BJ (cell line): ENCODE results near the gene NUDCD3. TPM values are rescaled to one million over a fixed set of nuclear protein-coding genes. Genes with fewer than 3 reads are reported as not detected.

Experiments
- CTCF ChIA-PET: fragments of 350-600 bp; formaldehyde crosslinking; extraction: SDS; loops from one replicate; lab custom pipeline; 2021; ENCODE audit warnings: antibody characterized with exemption, inconsistent platforms; lab: Yijun Ruan, JAX
- POLR2A ChIA-PET: fragments of 300-600 bp; sonication (Branson Sonifier 250); formaldehyde crosslinking; extraction: SDS; loops from one replicate; lab custom pipeline; 2021; ENCODE audit warnings: antibody characterized with exemption; lab: Charles Lee
- DNase-seq: peaks from one replicate; pipeline ENCODE4 v3.0.0-alpha.2; 2011; ENCODE audit warnings: low read depth
- H3K27me3 ChIP-seq: 2 replicates; pipeline ENCODE4 v1.6.0; 2011; ENCODE audit warnings: low read length; ENCODE audit not compliant: control insufficient read depth, insufficient read depth
- H3K36me3 ChIP-seq: 2 replicates; pipeline ENCODE4 v1.5.1; 2011; ENCODE audit warnings: low read length; ENCODE audit not compliant: control insufficient read depth, insufficient read depth
- H3K4me3 ChIP-seq: 2 replicates; pipeline ENCODE4 v1.5.1; 2011; ENCODE audit warnings: low read depth, mild to moderate bottlenecking, control low read depth, low read length
- polyA plus RNA-seq: library from polyadenylated mRNA; depleted of rRNA; stranded (reverse); fragments of >200 nt; gene quantifications from 2 replicates; pipeline ENCODE4 v1.2.3, GENCODE V29; 2011
- TF ChIP-seq, protein P1 (sequence below): IDR thresholded peaks from 2 replicates; pipeline ENCODE4 v1.5.1; 2011; ENCODE audit warnings: low read depth, mild to moderate bottlenecking, control low read depth, inconsistent platforms, low read length, moderate library complexity; ENCODE audit not compliant: insufficient read depth

NUDCD3 gene
- polyA plus RNA-seq, 1 experiment, result 82.8 TPM

DNA sequence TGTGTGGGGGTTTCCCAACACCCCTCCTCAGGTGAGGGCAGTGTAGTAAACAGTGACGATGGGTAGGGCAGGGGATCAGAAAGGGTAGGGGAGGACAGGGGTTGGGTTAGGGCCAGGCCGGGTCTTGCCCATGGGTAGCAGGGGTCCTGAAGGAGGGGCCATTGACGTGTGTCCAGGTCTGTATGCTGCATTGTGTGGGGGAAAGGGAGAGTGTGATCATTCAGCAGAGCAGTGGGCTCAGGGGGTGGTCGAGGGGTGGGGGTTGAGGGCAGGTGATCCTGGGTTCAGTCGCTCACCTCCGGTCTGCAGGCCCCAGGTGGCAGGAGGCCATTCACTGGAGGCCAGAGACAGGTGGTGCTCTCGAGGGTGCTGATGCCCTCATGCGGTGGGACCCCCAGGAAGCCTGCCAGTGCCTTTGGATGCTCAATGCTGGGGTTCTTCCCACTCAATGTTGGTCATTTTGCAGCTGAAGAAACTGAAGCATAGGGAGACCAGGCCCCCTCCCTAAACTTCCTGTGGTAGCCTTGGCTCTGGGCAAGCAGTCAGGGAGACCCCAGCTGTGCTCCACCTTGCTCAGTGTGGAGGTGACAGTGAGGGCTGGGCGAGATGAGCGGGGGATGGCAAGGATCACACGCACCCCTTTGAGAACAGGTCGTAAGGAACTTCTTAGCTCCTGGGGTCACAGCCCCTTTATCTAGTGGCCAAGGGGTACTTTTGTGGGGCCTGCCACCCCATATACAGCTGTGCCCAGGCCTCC is 116.3 kb downstream of the NUDCD3 start:
- no peak overlapping the region for H3K4me3 ChIP-seq
- ChIA-PET POLR2A (no interaction called here), CTCF (interaction anchor here (0.8 to 1.0 kb wide), 2 partner anchors 13 to 25 kb away, joined by 3 to 4 read pairs; no protein-coding TSS in a partner anchor)
- H3K36me3 ChIP-seq, result no peaks in the 10 kb centered on the region
- TF ChIP-seq, protein P1, sequence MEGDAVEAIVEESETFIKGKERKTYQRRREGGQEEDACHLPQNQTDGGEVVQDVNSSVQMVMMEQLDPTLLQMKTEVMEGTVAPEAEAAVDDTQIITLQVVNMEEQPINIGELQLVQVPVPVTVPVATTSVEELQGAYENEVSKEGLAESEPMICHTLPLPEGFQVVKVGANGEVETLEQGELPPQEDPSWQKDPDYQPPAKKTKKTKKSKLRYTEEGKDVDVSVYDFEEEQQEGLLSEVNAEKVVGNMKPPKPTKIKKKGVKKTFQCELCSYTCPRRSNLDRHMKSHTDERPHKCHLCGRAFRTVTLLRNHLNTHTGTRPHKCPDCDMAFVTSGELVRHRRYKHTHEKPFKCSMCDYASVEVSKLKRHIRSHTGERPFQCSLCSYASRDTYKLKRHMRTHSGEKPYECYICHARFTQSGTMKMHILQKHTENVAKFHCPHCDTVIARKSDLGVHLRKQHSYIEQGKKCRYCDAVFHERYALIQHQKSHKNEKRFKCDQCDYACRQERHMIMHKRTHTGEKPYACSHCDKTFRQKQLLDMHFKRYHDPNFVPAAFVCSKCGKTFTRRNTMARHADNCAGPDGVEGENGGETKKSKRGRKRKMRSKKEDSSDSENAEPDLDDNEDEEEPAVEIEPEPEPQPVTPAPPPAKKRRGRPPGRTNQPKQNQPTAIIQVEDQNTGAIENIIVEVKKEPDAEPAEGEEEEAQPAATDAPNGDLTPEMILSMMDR, result no peak
- DNase-seq, result no peak
- no peaks in the 10 kb centered on the region for H3K27me3 ChIP-seq

DNA sequence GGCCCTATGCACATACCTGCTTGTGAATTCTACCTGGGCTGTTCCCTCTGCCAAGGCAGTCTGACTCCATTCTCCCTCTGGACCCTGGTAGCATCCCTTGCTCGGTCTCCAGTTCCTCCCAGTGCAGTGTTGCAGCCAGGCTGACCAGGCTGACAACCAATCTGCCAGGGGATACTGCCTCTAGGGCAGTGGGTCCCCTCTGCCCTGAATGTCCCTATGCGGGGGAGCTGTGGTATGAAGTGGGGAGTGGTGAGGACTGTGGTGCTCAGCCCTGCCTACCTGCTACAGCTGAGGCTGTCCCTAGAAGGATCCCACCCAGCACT is 117.1 kb downstream of the NUDCD3 start:
- DNase-seq, result no peak
- ChIA-PET POLR2A (no interaction called here), CTCF (interaction anchor here (0.8 to 1.0 kb wide), 2 partner anchors 12 to 24 kb away, joined by 3 to 4 read pairs; no protein-coding TSS in a partner anchor)
- no peaks in the 10 kb centered on the region for H3K27me3 ChIP-seq
- no peaks in the 10 kb centered on the region for H3K36me3 ChIP-seq
- TF ChIP-seq, protein P1, result no peak
- no peak overlapping the region for H3K4me3 ChIP-seq

DNA sequence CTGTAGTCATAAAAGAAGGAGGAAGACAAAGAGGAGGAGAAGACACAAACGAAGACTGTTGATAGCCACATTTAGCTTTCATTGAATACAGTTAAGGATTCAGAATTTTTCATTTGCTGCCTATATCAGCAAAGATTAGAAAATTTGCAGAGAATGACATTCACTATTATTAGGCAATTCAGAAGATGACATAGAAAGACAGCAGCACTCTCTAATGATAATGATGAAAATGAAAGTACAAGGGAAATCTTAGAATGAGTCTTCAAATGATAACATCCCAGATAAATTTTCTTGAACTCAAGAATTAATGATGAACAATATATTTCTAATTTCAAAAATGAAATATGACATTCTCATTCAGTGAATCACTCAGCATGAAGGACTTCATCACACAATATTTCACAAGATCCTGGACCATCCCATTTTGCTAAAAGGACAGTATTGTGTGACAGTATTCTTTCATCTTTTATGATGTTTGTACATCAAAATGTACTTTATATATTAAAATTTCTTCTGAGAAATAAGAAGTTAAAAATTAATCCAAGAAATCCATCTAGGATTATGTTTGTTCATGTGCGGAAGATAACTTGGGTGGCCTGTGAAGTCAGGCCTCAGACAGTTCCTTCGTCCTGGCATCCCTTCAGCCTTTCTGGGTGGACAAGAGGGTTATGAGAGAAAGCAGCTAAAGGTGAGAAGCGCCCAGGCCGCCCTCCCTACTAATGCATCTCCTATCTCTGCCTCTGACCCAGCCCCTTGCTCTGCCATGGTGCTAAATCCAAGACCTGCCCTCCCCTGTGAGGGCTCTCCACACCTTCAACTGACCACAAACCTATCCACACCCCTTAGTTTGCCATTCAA is 117.7 kb downstream of the NUDCD3 start:
- Histone ChIP-seq H3K27me3 (no peaks in the 10 kb centered on the region), H3K36me3 (no peaks in the 10 kb centered on the region), H3K4me3 (no peak overlapping the region)
- DNase-seq, result no peak
- ChIA-PET POLR2A (no interaction called here), CTCF (interaction anchor here (0.8 kb wide), 1 partner anchor 12 kb away, joined by 4 read pairs; no protein-coding TSS in a partner anchor)
- TF ChIP-seq, protein P1, result no peak

DNA sequence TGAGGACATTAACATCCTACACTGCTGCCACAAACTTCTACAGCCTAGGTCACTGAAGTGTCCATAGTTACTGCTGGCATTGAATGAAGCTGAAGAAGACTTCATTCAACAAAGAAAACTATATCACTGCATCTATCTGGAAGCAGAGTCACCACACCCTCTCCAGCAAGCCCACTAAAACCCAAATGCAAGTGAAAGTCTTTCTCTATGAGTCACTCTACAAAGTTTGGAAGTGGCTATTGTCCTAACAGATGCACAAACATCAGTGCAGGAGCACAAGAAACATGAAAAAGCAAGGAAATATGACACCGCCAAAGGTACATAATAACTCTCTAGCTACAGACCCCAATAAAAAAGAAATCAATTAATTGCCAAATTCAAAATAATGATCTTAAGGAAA is 121.6 kb downstream of the NUDCD3 start:
- DNase-seq, result no peak
- Histone ChIP-seq H3K27me3 (no peaks in the 10 kb centered on the region), H3K36me3 (no peaks in the 10 kb centered on the region), H3K4me3 (no peak overlapping the region)
- ChIA-PET POLR2A (no interaction called here), CTCF (interaction anchor here (0.7 to 1.4 kb wide), 2 partner anchors 15 to 21 kb away, joined by 3 to 4 read pairs; no protein-coding TSS in a partner anchor)
- TF ChIP-seq, protein P1, result no peak

DNA sequence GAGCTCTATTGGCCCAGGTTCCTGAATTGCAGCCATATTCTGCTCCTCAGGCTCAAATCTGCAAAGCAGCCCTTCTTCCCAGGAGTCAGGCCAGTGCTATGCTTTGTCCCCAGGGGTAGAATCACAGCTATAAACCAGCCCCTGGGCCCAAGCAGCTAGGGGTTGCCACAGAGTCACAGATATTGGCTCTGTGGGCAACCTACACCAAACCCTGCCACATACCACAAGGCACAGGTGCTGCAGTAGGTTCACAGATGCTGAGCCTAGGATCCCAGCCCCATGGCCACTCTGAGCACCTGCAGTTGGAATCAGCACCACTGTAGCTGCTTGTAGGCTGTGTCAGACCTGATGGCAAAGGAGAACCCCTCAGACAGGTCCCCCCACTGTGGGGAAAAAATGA is 122.0 kb downstream of the NUDCD3 start:
- CTCF ChIA-PET, result interaction anchor here (0.7 to 1.4 kb wide), 2 partner anchors 21 to 128 kb away, joined by 3 to 4 read pairs; no protein-coding TSS in a partner anchor

More for the DNA sequence above, 122.0 kb downstream of the NUDCD3 start:
- TF ChIP-seq, protein P1, result no peak
- no peak for DNase-seq
- POLR2A ChIA-PET, result no interaction called here
- no peaks in the 10 kb centered on the region for H3K27me3 ChIP-seq
- H3K4me3 ChIP-seq, result no peak overlapping the region
- H3K36me3 ChIP-seq, result no peaks in the 10 kb centered on the region
